AG09309 (cell line): Measurements from ENCODE around the gene ATP2A3.

Experiments
- DNase-seq: peaks from one replicate; pipeline ENCODE4 v3.0.0-alpha.2; 2010; ENCODE audit warnings: low read depth
- H3K4me3 ChIP-seq: 2 replicates; pipeline ENCODE4 v1.5.1; 2011; ENCODE audit warnings: mild to moderate bottlenecking, low read depth, low read length, moderate library complexity; ENCODE audit not compliant: control insufficient read depth
- TF ChIP-seq, protein P1 (sequence below): IDR thresholded peaks from 2 replicates; pipeline ENCODE4 v1.5.1; 2011; ENCODE audit warnings: mild to moderate bottlenecking, low read depth, low read length, inconsistent platforms; ENCODE audit not compliant: insufficient read depth, control insufficient read depth; ENCODE audit errors: missing control alignments

The ATP2A3 gene

DNA sequence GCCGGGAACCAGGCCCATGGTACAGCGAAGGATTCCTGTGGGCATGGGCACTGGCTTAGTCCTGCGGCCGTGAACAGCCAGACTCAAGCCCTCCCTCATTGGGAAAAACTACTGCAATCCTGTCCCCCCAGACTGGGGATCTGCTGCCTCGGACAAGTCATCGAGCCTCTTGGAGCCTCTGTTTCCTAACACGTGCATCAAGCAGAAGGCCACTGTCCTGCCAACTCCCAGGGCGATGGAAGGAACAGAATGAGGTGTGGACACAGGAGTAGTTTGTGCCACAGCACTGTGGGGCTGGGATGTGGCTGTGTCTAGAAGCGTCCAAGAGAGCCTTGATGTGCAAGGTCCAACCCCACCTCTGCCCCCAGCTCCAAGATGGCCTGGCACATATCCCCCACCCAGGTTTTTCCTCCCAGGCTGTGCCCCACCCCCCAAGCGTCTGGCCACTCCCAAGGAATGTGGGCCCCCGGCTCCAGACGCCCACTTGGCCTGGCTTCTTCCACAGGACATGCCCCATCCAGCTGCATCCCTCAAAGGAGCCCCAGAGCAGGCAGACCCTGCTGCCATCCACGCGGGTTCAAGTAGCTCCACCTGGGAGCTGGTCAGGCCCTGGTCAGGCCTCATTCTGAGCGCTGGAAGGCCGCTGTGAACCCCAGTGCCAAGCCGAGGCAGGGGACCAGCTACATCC lies 74.8 kb downstream of the ATP2A3 start:
- TF ChIP-seq, protein P1, sequence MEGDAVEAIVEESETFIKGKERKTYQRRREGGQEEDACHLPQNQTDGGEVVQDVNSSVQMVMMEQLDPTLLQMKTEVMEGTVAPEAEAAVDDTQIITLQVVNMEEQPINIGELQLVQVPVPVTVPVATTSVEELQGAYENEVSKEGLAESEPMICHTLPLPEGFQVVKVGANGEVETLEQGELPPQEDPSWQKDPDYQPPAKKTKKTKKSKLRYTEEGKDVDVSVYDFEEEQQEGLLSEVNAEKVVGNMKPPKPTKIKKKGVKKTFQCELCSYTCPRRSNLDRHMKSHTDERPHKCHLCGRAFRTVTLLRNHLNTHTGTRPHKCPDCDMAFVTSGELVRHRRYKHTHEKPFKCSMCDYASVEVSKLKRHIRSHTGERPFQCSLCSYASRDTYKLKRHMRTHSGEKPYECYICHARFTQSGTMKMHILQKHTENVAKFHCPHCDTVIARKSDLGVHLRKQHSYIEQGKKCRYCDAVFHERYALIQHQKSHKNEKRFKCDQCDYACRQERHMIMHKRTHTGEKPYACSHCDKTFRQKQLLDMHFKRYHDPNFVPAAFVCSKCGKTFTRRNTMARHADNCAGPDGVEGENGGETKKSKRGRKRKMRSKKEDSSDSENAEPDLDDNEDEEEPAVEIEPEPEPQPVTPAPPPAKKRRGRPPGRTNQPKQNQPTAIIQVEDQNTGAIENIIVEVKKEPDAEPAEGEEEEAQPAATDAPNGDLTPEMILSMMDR, result no peak
- no peak overlapping the region for H3K4me3 ChIP-seq
- no peak for DNase-seq

- TF ChIP-seq, protein P1, result no peak
- DNase-seq, result no peak
- H3K4me3 ChIP-seq, result no peak overlapping the region
Measured at GRCh38 chr17:3888343-3889171, 75.7 kb downstream of the ATP2A3 start.

GRCh38 chr17:3887804-3888203 lies 76.4 kb downstream of the ATP2A3 start:
- H3K4me3 ChIP-seq, result no peak overlapping the region
- no peak for DNase-seq
- TF ChIP-seq, protein P1, result no peak

- TF ChIP-seq, protein P1, result no peak
- no peak overlapping the region for H3K4me3 ChIP-seq
- DNase-seq, result no peak
Measured at GRCh38 chr17:3887394-3887793, 76.8 kb downstream of the ATP2A3 start.

DNA sequence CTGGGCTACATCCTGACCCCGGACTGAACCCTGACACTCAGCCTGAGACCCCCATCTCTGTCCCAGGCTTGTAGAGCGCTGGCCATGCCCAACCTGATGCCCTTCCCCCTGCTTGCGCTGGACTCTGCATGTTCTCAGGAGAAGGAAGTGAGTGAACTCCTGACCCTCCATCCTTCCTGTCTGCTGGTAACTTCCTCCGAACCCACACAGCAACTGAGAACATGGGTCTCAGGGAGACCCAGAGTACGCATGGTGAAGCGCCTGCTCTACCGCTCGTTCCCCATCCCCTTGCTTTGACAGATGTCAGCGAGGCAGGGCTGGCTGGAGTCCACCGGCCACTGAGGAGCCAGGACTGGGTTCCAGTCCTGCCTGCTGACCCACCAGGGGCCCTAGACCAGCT lies 77.5 kb downstream of the ATP2A3 start:
- TF ChIP-seq, protein P1, result no peak
- H3K4me3 ChIP-seq, result no peak overlapping the region
- no peak for DNase-seq

DNA sequence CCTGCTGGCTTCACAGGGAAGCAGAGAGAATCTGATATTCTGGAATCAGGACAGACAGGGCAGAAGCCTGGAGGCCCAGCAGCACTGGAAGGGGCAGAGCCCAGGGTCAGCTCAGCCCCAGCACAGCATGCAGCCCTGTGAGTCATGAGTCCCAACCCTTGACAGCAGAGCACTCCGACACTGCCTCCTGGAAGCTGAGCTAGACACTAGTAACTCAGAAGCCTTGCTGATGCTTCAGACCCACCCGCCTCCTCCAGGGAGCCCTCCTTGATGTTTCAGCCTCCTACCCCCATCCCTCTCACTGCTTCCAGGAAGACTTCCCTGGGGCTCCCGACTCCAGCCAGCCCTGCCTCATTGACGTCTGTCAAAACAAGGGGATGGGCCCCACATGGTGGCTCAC lies 78.3 kb downstream of the ATP2A3 start:
- no peak overlapping the region for H3K4me3 ChIP-seq
- no peak for DNase-seq
- TF ChIP-seq, protein P1, result no peak
